GM18873 (cell line): ENCODE results near the gene KLHL20.
A peak's percentile ranks its signal among the peaks of the same experiment; 100 is the strongest.
"Not testable (repeated sequence)": the region's sequence is repeated elsewhere in the genome, so short reads cannot be mapped to it uniquely, and the experiment has no call there.

Source experiments
- ATAC-seq: cut with Tn5 transposase; IDR thresholded peaks from one replicate; pipeline ENCODE4 v1.9.1; 2021; ENCODE audit warnings: mild to moderate bottlenecking, moderate library complexity, moderate number of reproducible peaks; ENCODE audit not compliant: unreplicated experiment, low FRiP score

The KLHL20 gene

GRCh38 chr1:173714759-173715537, at the start of gene KLHL20:
Gene KLHL20 (plus strand): TSS chr1:173714981. CDS start chr1:173716044, 1,063 bp downstream.
- ATAC-seq: peak; percentile 96

GRCh38 chr1:173666646-173667045, 48.1 kb upstream of the KLHL20 start:
- ATAC-seq: no peak

GRCh38 chr1:173669491-173669941, 45.3 kb upstream of the KLHL20 start, which contains the start of gene ANKRD45:
Gene ANKRD45 (minus strand): TSS chr1:173669851. CDS start chr1:173659418, 10,433 bp downstream.
- ATAC-seq: no peak

GRCh38 chr1:173674496-173674895, 40.3 kb upstream of the KLHL20 start:
- not testable (repeated sequence) for ATAC-seq

GRCh38 chr1:173680152-173680551, 34.6 kb upstream of the KLHL20 start:
- ATAC-seq: not testable (repeated sequence)

GRCh38 chr1:173682184-173682583, 32.6 kb upstream of the KLHL20 start:
- ATAC-seq: no peak

GRCh38 chr1:173683838-173684237, 30.9 kb upstream of the KLHL20 start:
- ATAC-seq: not testable (repeated sequence)

GRCh38 chr1:173685121-173685520, 29.7 kb upstream of the KLHL20 start:
- ATAC-seq: not testable (repeated sequence)

- no peak for ATAC-seq
These were observed 26.5 kb upstream of the KLHL20 start for GRCh38 chr1:173688300-173688699.

- no peak for ATAC-seq
These were observed 21.5 kb upstream of the KLHL20 start for GRCh38 chr1:173693238-173693637.

- not testable (repeated sequence) for ATAC-seq
These were observed 13.5 kb upstream of the KLHL20 start for GRCh38 chr1:173701299-173701698.

GRCh38 chr1:173702736-173703135, 12.0 kb upstream of the KLHL20 start:
- no peak for ATAC-seq

- no peak for ATAC-seq
These were observed 9.7 kb upstream of the KLHL20 start for GRCh38 chr1:173705117-173705516.

- ATAC-seq: no peak
These were observed 6.0 kb upstream of the KLHL20 start for GRCh38 chr1:173708787-173709186.

GRCh38 chr1:173714441-173714758, 381 bp upstream of the KLHL20 start:
- ATAC-seq: no peak

GRCh38 chr1:173715538-173715844, 710 bp downstream of the KLHL20 start:
- no peak for ATAC-seq

- ATAC-seq: no peak
These were observed 2.5 kb downstream of the KLHL20 start for GRCh38 chr1:173717238-173717637.

GRCh38 chr1:173731331-173731730, 16.6 kb downstream of the KLHL20 start:
- not testable (repeated sequence) for ATAC-seq

- ATAC-seq: no peak
These were observed 19.1 kb downstream of the KLHL20 start for GRCh38 chr1:173733912-173734311.

- not testable (repeated sequence) for ATAC-seq
These were observed 21.3 kb downstream of the KLHL20 start for GRCh38 chr1:173736104-173736503.

GRCh38 chr1:173742203-173742886, 27.6 kb downstream of the KLHL20 start:
- ATAC-seq: no peak

GRCh38 chr1:173744651-173745050, 29.9 kb downstream of the KLHL20 start:
- no peak for ATAC-seq
